H1 (cell line): ENCODE results near the gene SMAD1. TPM values are rescaled to one million over a fixed set of nuclear protein-coding genes. Genes with fewer than 3 reads are reported as not detected.

Experiments
- CTCF ChIA-PET: fragments of 300-600 bp; sonication (Branson Sonifier 250); formaldehyde crosslinking; loops from one replicate; lab custom pipeline; 2021; ENCODE audit not compliant: partially characterized antibody; lab: Charles Lee
- POLR2A ChIA-PET: fragments of 300-600 bp; sonication (Branson Sonifier 250); formaldehyde crosslinking; loops from one replicate; lab custom pipeline; 2021; ENCODE audit warnings: inconsistent platforms; ENCODE audit not compliant: partially characterized antibody; lab: Charles Lee
- DNase-seq, 2 experiments: peaks; one replicate each; pipeline versions ENCODE4 v3.0.0 to v3.0.0-alpha.2; 2010 to 2022; ENCODE audit warnings: low spot score in 2 of 2, low read depth in 1 of 2, mixed read lengths in 1 of 2
- FAIRE-seq: peaks from 2 replicates; lab custom pipeline; 2011; peaks lifted over from hg19 to GRCh38; lab: Jason Lieb, UNC
- H2AFZ ChIP-seq: 2 replicates; pipeline ENCODE4 v1.8.1; 2012; ENCODE audit warnings: low read length, inconsistent platforms
- H2AK5ac ChIP-seq: 2 replicates; pipeline ENCODE4 v1.6.1; 2013; ENCODE audit warnings: low read depth, low read length
- H2BK120ac ChIP-seq: replicated peaks from 2 replicates; pipeline ENCODE3; 2013; ENCODE audit warnings: low read depth, low read length, inconsistent platforms
- H2BK12ac ChIP-seq: 2 replicates; pipeline ENCODE4 v1.6.1; 2013; ENCODE audit warnings: low read depth, low read length
- H2BK15ac ChIP-seq: 2 replicates; pipeline ENCODE4 v1.6.1; 2013; ENCODE audit warnings: low read length
- H2BK20ac ChIP-seq: 2 replicates; pipeline ENCODE4 v1.6.1; 2013; ENCODE audit warnings: low read length
- H2BK5ac ChIP-seq: 2 replicates; pipeline ENCODE4 v1.6.1; 2013; ENCODE audit warnings: low read depth, low read length
- H3K14ac ChIP-seq: 2 replicates; pipeline ENCODE4 v1.6.1; 2013; ENCODE audit warnings: inconsistent platforms; ENCODE audit not compliant: insufficient read length
- H3K18ac ChIP-seq: 2 replicates; pipeline ENCODE4 v1.6.1; 2013; ENCODE audit warnings: low read length; ENCODE audit errors: extremely low read depth
- H3K23ac ChIP-seq: 2 replicates; pipeline ENCODE4 v1.6.1; 2013; ENCODE audit warnings: inconsistent platforms; ENCODE audit not compliant: insufficient read length
- H3K23me2 ChIP-seq: 2 replicates; pipeline ENCODE4 v1.6.1; 2013; ENCODE audit warnings: low read depth, low read length
- H3K27ac ChIP-seq: 2 replicates; pipeline ENCODE4 v1.6.1; 2011; ENCODE audit warnings: low read depth, low read length, inconsistent platforms
- H3K27me3 ChIP-seq, 4 experiments: replicated peaks in 1 of 4; 1 replicate in 1 of 4; 2 replicates in 3 of 4; pipeline versions ENCODE4 v1.6.1 to v1.8.1; 2011 to 2013; ENCODE audit warnings: low read length in 3 of 4, mild to moderate bottlenecking in 3 of 4, inconsistent platforms in 2 of 4, mixed read lengths in 2 of 4, moderate library complexity in 1 of 4; ENCODE audit not compliant: control insufficient read depth in 3 of 4, insufficient read depth in 3 of 4; ENCODE audit errors: extremely low read depth in 1 of 4
- H3K36me3 ChIP-seq, 4 experiments: 2 replicates each; pipeline versions ENCODE4 v1.6.1 to v1.8.1; 2011 to 2013; ENCODE audit warnings: mild to moderate bottlenecking in 4 of 4, low read length in 3 of 4, moderate library complexity in 2 of 4, control low read depth in 1 of 4, inconsistent platforms in 1 of 4; ENCODE audit not compliant: insufficient read depth in 4 of 4, control insufficient read depth in 2 of 4
- H3K4ac ChIP-seq: replicated peaks from 2 replicates; pipeline ENCODE3; 2013; ENCODE audit warnings: low read length, low read depth, mixed read lengths, inconsistent platforms; ENCODE audit not compliant: insufficient read length
- H3K4me1 ChIP-seq, 4 experiments: replicated peaks in 1 of 4; 1 replicate in 1 of 4; 2 replicates in 3 of 4; pipeline versions ENCODE4 v1.6.1 to v1.8.1; 2011 to 2013; ENCODE audit warnings: low read length in 3 of 4, inconsistent platforms in 2 of 4, mixed read lengths in 1 of 4; ENCODE audit not compliant: insufficient read depth in 4 of 4, control insufficient read depth in 3 of 4
- H3K4me2 ChIP-seq, 2 experiments: 2 replicates each; pipeline versions ENCODE4 v1.6.1 to v1.8.1; 2011 to 2013; ENCODE audit warnings: low read depth in 2 of 2, low read length in 2 of 2, control low read depth in 1 of 2, inconsistent platforms in 1 of 2, mild to moderate bottlenecking in 1 of 2; ENCODE audit not compliant: insufficient read depth in 1 of 2
- H3K4me3 ChIP-seq, 4 experiments: fragments of 200-600, 300-600 bp in 1 of 4; sonication (generic), shearing (Covaris generic), sonication (Bioruptor Twin) in 1 of 4; 2 replicates each; pipeline versions ENCODE4 v1.5.1 to v1.8.1; 2011 to 2016; ENCODE audit warnings: low read length in 4 of 4, low read depth in 3 of 4, control low read depth in 2 of 4, inconsistent platforms in 2 of 4, mild to moderate bottlenecking in 2 of 4, mixed read lengths in 1 of 4, moderate library complexity in 1 of 4; ENCODE audit not compliant: insufficient read depth in 2 of 4; ENCODE audit errors: extremely low read depth in 1 of 4
- H3K56ac ChIP-seq: replicated peaks from 2 replicates; pipeline ENCODE3; 2013; ENCODE audit warnings: low read depth, mild to moderate bottlenecking, mixed read lengths, low read length, inconsistent platforms; ENCODE audit not compliant: insufficient read length
- H3K79me1 ChIP-seq: 2 replicates; pipeline ENCODE4 v1.6.1; 2013; ENCODE audit warnings: low read depth, low read length, control low read depth
- H3K79me2 ChIP-seq, 2 experiments: 2 replicates each; pipeline versions ENCODE4 v1.6.1 to v1.8.1; 2012 to 2013; ENCODE audit warnings: low read length in 2 of 2, mild to moderate bottlenecking in 2 of 2, inconsistent platforms in 1 of 2; ENCODE audit not compliant: insufficient read depth in 2 of 2, control insufficient read depth in 1 of 2
- H3K9ac ChIP-seq, 4 experiments: replicated peaks in 1 of 4; 1 replicate in 1 of 4; 2 replicates in 3 of 4; pipeline versions ENCODE4 v1.6.1 to v1.8.1; 2011 to 2013; ENCODE audit warnings: low read depth in 3 of 4, low read length in 3 of 4, control low read depth in 2 of 4, mild to moderate bottlenecking in 2 of 4, moderate library complexity in 2 of 4, inconsistent platforms in 1 of 4; ENCODE audit errors: extremely low read depth in 1 of 4
- H3K9me3 ChIP-seq, 2 experiments: 2 replicates each; pipeline versions ENCODE4 v1.6.1 to v1.8.1; 2012 to 2013; ENCODE audit warnings: mild to moderate bottlenecking in 2 of 2, moderate library complexity in 2 of 2, control low read depth in 1 of 2, inconsistent platforms in 1 of 2, low read depth in 1 of 2, low read length in 1 of 2, mixed read lengths in 1 of 2; ENCODE audit not compliant: insufficient read depth in 2 of 2
- H4K20me1 ChIP-seq, 2 experiments: replicated peaks in 1 of 2; 2 replicates each; pipeline versions ENCODE3 to v1.8.1; 2011 to 2013; ENCODE audit warnings: inconsistent platforms in 2 of 2, low read length in 2 of 2, mild to moderate bottlenecking in 1 of 2; ENCODE audit not compliant: insufficient read depth in 2 of 2, control insufficient read depth in 1 of 2
- H4K5ac ChIP-seq: 2 replicates; pipeline ENCODE4 v1.6.1; 2013; ENCODE audit warnings: low read length, low read depth, mixed read lengths, inconsistent platforms; ENCODE audit not compliant: insufficient read length
- H4K8ac ChIP-seq: 2 replicates; pipeline ENCODE4 v1.8.0; 2013; ENCODE audit warnings: mild to moderate bottlenecking, moderate library complexity, low read length, inconsistent platforms; ENCODE audit not compliant: insufficient read depth; ENCODE audit errors: extremely low read depth
- H4K91ac ChIP-seq: replicated peaks from 2 replicates; pipeline ENCODE3; 2013; ENCODE audit warnings: low read length, mixed read lengths, inconsistent platforms; ENCODE audit not compliant: insufficient read length
- ASH2L ChIP-seq: fragments of 200-600, 300-600 bp; sonication (generic); IDR thresholded peaks from one replicate; pipeline ENCODE4 v1.7.1; 2017; ENCODE audit warnings: low read length
- ATF3 ChIP-seq: IDR thresholded peaks from 2 replicates; pipeline ENCODE4 v1.6.1; 2011; ENCODE audit warnings: low read depth, mild to moderate bottlenecking, low read length; ENCODE audit not compliant: insufficient read depth
- CEBPB ChIP-seq: IDR thresholded peaks from 2 replicates; pipeline ENCODE4 v1.6.1; 2012; ENCODE audit warnings: low read depth, low read length
- CHD1 ChIP-seq: IDR thresholded peaks from 2 replicates; pipeline ENCODE4 v1.6.1; 2012; ENCODE audit warnings: low read depth, low read length, improper control_type of control experiment
- CREB1 ChIP-seq: IDR thresholded peaks from 2 replicates; pipeline ENCODE4 v1.6.1; 2012; ENCODE audit warnings: inconsistent platforms
- EZH2 ChIP-seq: fragments of 200-600 bp; sonication (generic); IDR thresholded peaks from 2 replicates; pipeline ENCODE4 v1.7.1; 2012; ENCODE audit warnings: low read depth, mild to moderate bottlenecking, moderate library complexity, low read length, inconsistent platforms; ENCODE audit not compliant: severe bottlenecking
- GTF2F1 ChIP-seq: IDR thresholded peaks from 2 replicates; pipeline ENCODE4 v1.6.1; 2012; ENCODE audit warnings: low read depth, low read length, improper control_type of control experiment, borderline replicate concordance
- MAFK ChIP-seq: IDR thresholded peaks from 2 replicates; pipeline ENCODE4 v1.6.1; 2012; ENCODE audit warnings: low read depth, mild to moderate bottlenecking, improper control_type of control experiment, low read length
- NRF1 ChIP-seq: IDR thresholded peaks from 2 replicates; pipeline ENCODE4 v1.6.1; 2011; ENCODE audit warnings: mild to moderate bottlenecking, low read depth, low read length, improper control_type of control experiment
- SIN3A ChIP-seq, 2 experiments: IDR thresholded peaks in 1 of 2; conservative IDR thresholded peaks in 1 of 2; 2 replicates each; pipeline ENCODE4 v1.6.1; 2011 to 2012; ENCODE audit warnings: low read length in 2 of 2, improper control_type of control experiment in 1 of 2, low read depth in 1 of 2, mild to moderate bottlenecking in 1 of 2
- SP1 ChIP-seq: IDR thresholded peaks from 2 replicates; pipeline ENCODE4 v1.6.1; 2011; ENCODE audit warnings: low read depth, low read length
- SP4 ChIP-seq: IDR thresholded peaks from 2 replicates; pipeline ENCODE4 v1.6.1; 2012; ENCODE audit warnings: low read length, inconsistent platforms
- TAF1 ChIP-seq: IDR thresholded peaks from 2 replicates; pipeline ENCODE4 v1.6.1; 2011; ENCODE audit warnings: mild to moderate bottlenecking, low read depth, low read length
- TAF7 ChIP-seq: optimal IDR thresholded peaks from 2 replicates; pipeline ENCODE3; 2011; ENCODE audit warnings: low read depth, mild to moderate bottlenecking, inconsistent platforms, low read length, moderate library complexity, borderline replicate concordance
- WGBS, 2 experiments: shearing (Covaris generic) in 1 of 2; methylation state at CpG; one replicate each; pipeline versions ENCODE4 v1.1.6 to v1.1.7; 2013 to 2015; ENCODE audit warnings: low lambda C conversion rate in 2 of 2, mixed read lengths in 2 of 2, inconsistent platforms in 1 of 2, low coverage in 1 of 2, missing lambda C conversion rate in 1 of 2; ENCODE audit not compliant: insufficient replicate concordance in 2 of 2, insufficient coverage in 1 of 2, insufficient read length in 1 of 2; ENCODE audit errors: extremely low coverage in 1 of 2, missing lambda C conversion rate in 1 of 2; 5-methylcytosine and 5-hydroxymethylcytosine counted together
- polyA plus RNA-seq, 7 experiments: library from polyadenylated mRNA; depleted of rRNA in 3 of 7; stranded (reverse) in 5 of 7; unstranded in 2 of 7; fragments of >200 nt in 5 of 7; fragments of 200-250 nt in 2 of 7; gene quantifications; 1 replicate in 5 of 7; 2 replicates in 1 of 7; 4 replicates in 1 of 7; pipeline versions ENCODE4 v1.2.1 to v1.2.3, GENCODE V29; 2011 to 2013; ENCODE audit warnings: missing spikeins in 2 of 7, mixed read lengths in 2 of 7
- total RNA-seq: library from RNA; stranded (reverse); fragmentation: NEBNext Ultra II Directional; extraction: Animal tissue kit (Norgen Biotek cat#: 25700); gene quantifications from 2 replicates; pipeline ENCODE4 v1.2.1, GENCODE V29; 2021

The SMAD1 gene
- total and polyA plus RNA-seq, 2 of the 8 experiments (the other 6 are each of a cell fraction or from before 2014, with no cell fraction given): 22.6 to 25.3 TPM

- Histone ChIP-seq H2AFZ (no peak overlapping the region), H3K56ac (no peak overlapping the region), H3K14ac (no peak overlapping the region), H2BK120ac (no peak overlapping the region), H3K27ac (no peak overlapping the region), H3K4me1 (peaks cover 0 to 8% (median 0%) of the 10 kb centered on the region in 4 experiments; a peak in 2 of 7 replicates), H3K9ac (no peak overlapping the region), H2BK5ac (no peak overlapping the region), H2AK5ac (no peak overlapping the region), H3K27me3 (no peaks in the 10 kb centered on the region), H4K5ac (no peak overlapping the region), H3K4me2 (no peak overlapping the region), H3K79me1 (peaks cover 3% of the 10 kb centered on the region; the same call in 1 of the 2 replicates), H3K23ac (no peak overlapping the region), H4K20me1 (peaks cover 0 to 2% of the 10 kb centered on the region in 2 experiments), H3K79me2 (peaks cover 0 to 66% of the 10 kb centered on the region in 2 experiments; a peak in 2 of 4 replicates), H4K91ac (no peak overlapping the region), H3K36me3 (no peaks in the 10 kb centered on the region), H2BK20ac (no peak overlapping the region), H3K4ac (no peak overlapping the region), H2BK12ac (no peak overlapping the region), H3K18ac (no peak overlapping the region), H4K8ac (no peak overlapping the region), H2BK15ac (no peak overlapping the region), H3K4me3 (no peak overlapping the region), H3K9me3 (no peaks in the 10 kb centered on the region), H3K23me2 (no peaks in the 10 kb centered on the region)
- FAIRE-seq (no peak), DNase-seq (no peak)
- 89% methylated on average over 3 of the region's 3 CpGs; no CpG with 5 or more reads in 1 of the 2 experiments for WGBS, 2 experiments
- POLR2A ChIA-PET: interaction anchor here (1.1 to 1.3 kb wide), 2 partner anchors 8 to 9 kb away, joined by 3 read pairs; no protein-coding TSS in a partner anchor
- CTCF ChIA-PET: interaction anchor here (0.6 to 1.1 kb wide), 2 partner anchors 12 to 18 kb away, joined by 3 to 4 read pairs; no protein-coding TSS in a partner anchor
- TF ChIP-seq GTF2F1 (no peak), EZH2 (no peak), NRF1 (no peak), ATF3 (no peak), TAF1 (no peak), SIN3A (conservative IDR thresholded peaks at IDR 0.05 in 1 of 2, IDR thresholded peaks at IDR 0.05 in 1 of 2; ENCODE audit: low read depth in 1 of 2, low read length in 2 of 2) (no peak), SP4 (no peak), MAFK (no peak), CEBPB (no peak), TAF7 (no peak), CREB1 (no peak), SP1 (no peak), ASH2L (no peak), CHD1 (no peak)
These were observed 19.5 kb downstream of the SMAD1 start for GRCh38 chr4:145501051-145501660.
